T-cell (primary cell): ENCODE measurements around the gene OPRL1. TPM values are rescaled to one million over a fixed set of nuclear protein-coding genes. Genes with fewer than 3 reads are reported as not detected.
"Not testable (repeated sequence)": the region's sequence is repeated elsewhere in the genome, so short reads cannot be mapped to it uniquely, and the experiment has no call there.

Experiments
- ATAC-seq, 4 experiments: fragments of 200-7000 bp in 3 of 4; fragments of 150-1000 bp in 1 of 4; cut with Tn5 transposase; replicated peaks in 1 of 4; 1 replicate in 3 of 4; 2 replicates in 1 of 4; pipeline ENCODE4 v1.10.0; 2021; ENCODE audit warnings: moderate library complexity in 3 of 4, mild to moderate bottlenecking in 2 of 4, moderate number of reproducible peaks in 1 of 4
- CTCF ChIA-PET, 2 donors: fragments of 300-600 bp; sonication (Branson Sonifier 250); formaldehyde crosslinking; loops; one replicate each; lab custom pipeline; 2022; ENCODE audit warnings: antibody characterized with exemption in 2 of 2; lab: Charles Lee
- POLR2A ChIA-PET, 2 donors: fragments of 300-600 bp; sonication (Branson Sonifier 250); formaldehyde crosslinking; loops; one replicate each; lab custom pipeline; 2022; ENCODE audit warnings: antibody characterized with exemption in 2 of 2; lab: Charles Lee
- DNase-seq, 35 experiments: peaks; one replicate each; pipeline versions ENCODE4 v3.0.0 to v3.0.0-alpha.2; 2013 to 2023
- H3K27ac ChIP-seq: one replicate; pipeline ENCODE4 v1.5.1; 2013; ENCODE audit warnings: low read length
- H3K27me3 ChIP-seq, 2 experiments: replicated peaks in 1 of 2; 1 replicate in 1 of 2; 2 replicates in 1 of 2; pipeline versions ENCODE4 v1.6.1 to v1.7.0; 2013; ENCODE audit warnings: low read length in 1 of 2, mixed read lengths in 1 of 2; ENCODE audit not compliant: control insufficient read depth in 2 of 2, insufficient read depth in 2 of 2; ENCODE audit errors: extremely low read depth in 1 of 2
- H3K36me3 ChIP-seq, 2 donors: 1 replicate in 1 of 2; 2 replicates in 1 of 2; pipeline versions ENCODE4 v1.6.1 to v1.7.0; 2013; ENCODE audit warnings: low read length in 1 of 2; ENCODE audit not compliant: control insufficient read depth in 2 of 2, insufficient read depth in 1 of 2; ENCODE audit errors: extremely low read depth in 1 of 2
- H3K4me1 ChIP-seq, 2 experiments: 1 replicate in 1 of 2; 2 replicates in 1 of 2; pipeline versions ENCODE4 v1.6.1 to v1.7.0; 2013; ENCODE audit warnings: low read length in 2 of 2, mixed read lengths in 1 of 2; ENCODE audit not compliant: insufficient read depth in 2 of 2, control insufficient read depth in 1 of 2; ENCODE audit errors: extremely low read depth in 1 of 2
- H3K4me3 ChIP-seq, 2 donors: 1 replicate in 1 of 2; 2 replicates in 1 of 2; pipeline versions ENCODE4 v1.5.1 to v1.7.0; 2013; ENCODE audit warnings: mild to moderate bottlenecking in 2 of 2, low read length in 1 of 2, moderate library complexity in 1 of 2; ENCODE audit not compliant: control insufficient read depth in 1 of 2; ENCODE audit errors: extremely low read depth in 1 of 2
- H3K9me3 ChIP-seq: 2 replicates; pipeline ENCODE4 v1.7.0; 2013
- H3K27ac Mint-ChIP-seq, 2 donors: one replicate each; pipeline ENCODE4 v1.8.0; 2020 to 2021; ENCODE audit warnings: mild to moderate bottlenecking in 2 of 2, mixed read lengths in 2 of 2
- H3K27me3 Mint-ChIP-seq, 2 donors: one replicate each; pipeline ENCODE4 v1.8.0; 2021 to 2022; ENCODE audit warnings: mixed read lengths in 2 of 2
- H3K36me3 Mint-ChIP-seq: one replicate; pipeline ENCODE4 v1.8.0; 2021; ENCODE audit warnings: mixed read lengths
- H3K4me1 Mint-ChIP-seq, 3 donors: one replicate each; pipeline ENCODE4 v1.8.0; 2020 to 2022; ENCODE audit warnings: mixed read lengths in 3 of 3, mild to moderate bottlenecking in 1 of 3
- H3K4me3 Mint-ChIP-seq, 3 donors: one replicate each; pipeline ENCODE4 v1.8.0; 2020 to 2022; ENCODE audit warnings: mild to moderate bottlenecking in 3 of 3, mixed read lengths in 3 of 3, moderate library complexity in 3 of 3
- H3K9me3 Mint-ChIP-seq, 3 donors: one replicate each; pipeline ENCODE4 v1.8.0; 2020 to 2022; ENCODE audit warnings: mixed read lengths in 3 of 3
- WGBS: methylation state at CpG from one replicate; pipeline ENCODE4 v1.1.5; 2013; ENCODE audit warnings: missing lambda C conversion rate; ENCODE audit not compliant: insufficient coverage; 5-methylcytosine and 5-hydroxymethylcytosine counted together
- total RNA-seq, 35 experiments: library from RNA in 6 of 35; stranded (reverse) in 6 of 35; fragments of 120-200 nt in 1 of 35; gene quantifications; one replicate each; pipeline versions ENCODE4 v1.2.1 to v1.2.4 and lab custom pipeline; 2013 to 2026

OPRL1 gene
- total RNA-seq, 5 donors from 2014 or later (not counting 1 experiment from before 2014, with no cell fraction given), result 1.1 to 1.9 (median 1.5) TPM

GRCh38 chr20:64130876-64131275 lies 51.0 kb downstream of the OPRL1 start:
- Mint-ChIP-seq H3K36me3 (no peaks in the 10 kb centered on the region), H3K27ac (no peak overlapping the region), H3K4me1 (no peaks in the 10 kb centered on the region), H3K9me3 (no peaks in the 10 kb centered on the region), H3K27me3 (peaks cover 9 to 22% of the 10 kb centered on the region in 2 donors), H3K4me3 (no peak overlapping the region)
- H3K27ac ChIP-seq, result no peak overlapping the region
- 79% methylated on average over 10 of the region's 10 CpGs for WGBS
- no peaks in the 10 kb centered on the region for H3K4me1 ChIP-seq
- no peak overlapping the region for H3K4me3 ChIP-seq
- H3K9me3 ChIP-seq, result no peaks in the 10 kb centered on the region
- DNase-seq, result no peak
- H3K36me3 ChIP-seq, result no peaks in the 10 kb centered on the region
- ATAC-seq, result no peak
- ChIA-PET CTCF (no interaction called here), POLR2A (no interaction called here)
- H3K27me3 ChIP-seq, result peaks cover 0 to 20% of the 10 kb centered on the region in 2 experiments

- Histone ChIP-seq H3K4me3 (no peak overlapping the region), H3K9me3 (no peaks in the 10 kb centered on the region), H3K27me3 (peaks cover 0 to 20% of the 10 kb centered on the region in 2 experiments), H3K4me1 (no peaks in the 10 kb centered on the region), H3K36me3 (no peaks in the 10 kb centered on the region), H3K27ac (no peak overlapping the region)
- no peak overlapping the region for H3K4me3 Mint-ChIP-seq
- H3K9me3 Mint-ChIP-seq, result no peaks in the 10 kb centered on the region
- no peaks in the 10 kb centered on the region for H3K4me1 Mint-ChIP-seq
- CTCF ChIA-PET, result no interaction called here
- POLR2A ChIA-PET, result no interaction called here
- DNase-seq (no peak), ATAC-seq (no peak)
- H3K36me3 Mint-ChIP-seq, result no peaks in the 10 kb centered on the region
- 98% methylated on average over 4 of the region's 4 CpGs for WGBS
- no peak overlapping the region for H3K27ac Mint-ChIP-seq
- peaks cover 11 to 22% of the 10 kb centered on the region in 2 donors for H3K27me3 Mint-ChIP-seq
Observed at GRCh38 chr20:64131406-64131805, 51.5 kb downstream of the OPRL1 start.

- Histone ChIP-seq H3K4me1 (no peaks in the 10 kb centered on the region), H3K36me3 (no peaks in the 10 kb centered on the region), H3K4me3 (no peak overlapping the region), H3K9me3 (no peaks in the 10 kb centered on the region), H3K27me3 (peaks cover 0 to 27% of the 10 kb centered on the region in 2 experiments), H3K27ac (no peak overlapping the region)
- CTCF ChIA-PET, result no interaction called here
- Mint-ChIP-seq H3K4me3 (no peak overlapping the region), H3K9me3 (no peaks in the 10 kb centered on the region), H3K27ac (no peak overlapping the region), H3K36me3 (no peaks in the 10 kb centered on the region), H3K27me3 (peaks cover 7 to 15% of the 10 kb centered on the region in 2 donors), H3K4me1 (no peaks in the 10 kb centered on the region)
- DNase-seq (no peak), ATAC-seq (no peak)
- 85% methylated on average over 4 of the region's 8 CpGs for WGBS
- POLR2A ChIA-PET, result no interaction called here
Observed at GRCh38 chr20:64133951-64134407, 54.1 kb downstream of the OPRL1 start.

GRCh38 chr20:64134744-64135143 lies 54.9 kb downstream of the OPRL1 start:
- H3K27me3 ChIP-seq, result peaks cover 0 to 20% of the 10 kb centered on the region in 2 experiments
- H3K36me3 Mint-ChIP-seq, CTCF ChIA-PET, H3K27ac ChIP-seq, DNase-seq, H3K27ac Mint-ChIP-seq, H3K9me3 ChIP-seq, POLR2A ChIA-PET, H3K4me3 ChIP-seq, ATAC-seq, H3K9me3 Mint-ChIP-seq, H3K4me1 ChIP-seq, H3K27me3 Mint-ChIP-seq, H3K4me1 Mint-ChIP-seq, H3K36me3 ChIP-seq, H3K4me3 Mint-ChIP-seq: not testable (repeated sequence)
- WGBS, result 87% methylated on average over 17 of the region's 20 CpGs

- Mint-ChIP-seq H3K27me3 (peaks cover 4 to 12% of the 10 kb centered on the region in 2 donors), H3K9me3 (no peaks in the 10 kb centered on the region), H3K4me3 (no peak overlapping the region), H3K4me1 (no peaks in the 10 kb centered on the region), H3K27ac (no peak overlapping the region), H3K36me3 (no peaks in the 10 kb centered on the region)
- CTCF ChIA-PET, result no interaction called here
- ATAC-seq (no peak), DNase-seq (no peak)
- Histone ChIP-seq H3K27me3 (peaks cover 0 to 27% of the 10 kb centered on the region in 2 experiments), H3K4me3 (no peak overlapping the region), H3K9me3 (no peaks in the 10 kb centered on the region), H3K4me1 (no peaks in the 10 kb centered on the region), H3K27ac (no peak overlapping the region), H3K36me3 (no peaks in the 10 kb centered on the region)
- WGBS, result 89% methylated on average over 22 of the region's 32 CpGs
- POLR2A ChIA-PET, result no interaction called here
Observed at GRCh38 chr20:64136004-64136710, 56.3 kb downstream of the OPRL1 start.

GRCh38 chr20:64137598-64138031 lies 57.7 kb downstream of the OPRL1 start:
- no peaks in the 10 kb centered on the region for H3K9me3 Mint-ChIP-seq
- no peak overlapping the region for H3K27ac ChIP-seq
- peaks cover 0 to 26% of the 10 kb centered on the region in 2 experiments for H3K27me3 ChIP-seq
- no peaks in the 10 kb centered on the region for H3K9me3 ChIP-seq
- H3K4me3 ChIP-seq, result no peak overlapping the region
- H3K36me3 Mint-ChIP-seq, result no peaks in the 10 kb centered on the region
- 66% methylated on average over 6 of the region's 6 CpGs for WGBS
- H3K4me1 ChIP-seq, result no peaks in the 10 kb centered on the region
- H3K4me1 Mint-ChIP-seq, result no peaks in the 10 kb centered on the region
- no peaks in the 10 kb centered on the region for H3K36me3 ChIP-seq
- CTCF ChIA-PET, result no interaction called here
- H3K4me3 Mint-ChIP-seq, result no peak overlapping the region
- no peak overlapping the region for H3K27ac Mint-ChIP-seq
- DNase-seq (no peak), ATAC-seq (no peak)
- POLR2A ChIA-PET, result interaction anchor here in 1 of 2 donors (0.6 kb wide), 1 partner anchor 339 kb away, joined by 4 read pairs; no protein-coding TSS in a partner anchor
- peaks cover 7 to 15% of the 10 kb centered on the region in 2 donors for H3K27me3 Mint-ChIP-seq
